ENCODE results near the gene RND3. TPM values are rescaled to one million over a fixed set of nuclear protein-coding genes. Genes with fewer than 3 reads are reported as not detected.

The RND3 gene
- total RNA-seq, 1 donor from 2014 or later = 19.9 TPM

DNA sequence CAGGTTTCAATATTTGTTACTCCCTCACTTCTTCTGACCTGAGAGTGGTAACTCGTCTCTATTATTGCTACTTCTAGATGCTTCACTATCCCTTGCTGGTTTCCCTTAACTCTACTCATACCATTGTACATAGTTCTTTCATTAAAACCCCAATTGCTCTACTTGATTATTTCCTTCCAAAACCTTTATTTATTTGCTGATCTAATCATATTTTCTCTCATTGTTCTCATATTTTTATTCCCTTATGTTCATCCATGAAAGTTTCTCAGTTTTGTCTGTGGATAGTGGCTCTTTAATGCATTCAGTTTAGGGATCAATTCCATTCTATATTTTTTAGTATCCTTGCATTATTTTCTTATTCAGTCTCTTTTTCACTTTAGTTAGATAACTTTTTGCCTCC is 42.1 kb downstream of the RND3 start:
- DNase-seq (ENCODE audit: low read depth in 2 of 2) = no peak

- DNase-seq (ENCODE audit: low read depth in 2 of 2) = no peak
Observed at GRCh38 chr2:150442484-150442883, 45.0 kb downstream of the RND3 start.

GRCh38 chr2:150441784-150442183 is 45.7 kb downstream of the RND3 start:
- DNase-seq (ENCODE audit: low read depth in 2 of 2) = no peak

DNA sequence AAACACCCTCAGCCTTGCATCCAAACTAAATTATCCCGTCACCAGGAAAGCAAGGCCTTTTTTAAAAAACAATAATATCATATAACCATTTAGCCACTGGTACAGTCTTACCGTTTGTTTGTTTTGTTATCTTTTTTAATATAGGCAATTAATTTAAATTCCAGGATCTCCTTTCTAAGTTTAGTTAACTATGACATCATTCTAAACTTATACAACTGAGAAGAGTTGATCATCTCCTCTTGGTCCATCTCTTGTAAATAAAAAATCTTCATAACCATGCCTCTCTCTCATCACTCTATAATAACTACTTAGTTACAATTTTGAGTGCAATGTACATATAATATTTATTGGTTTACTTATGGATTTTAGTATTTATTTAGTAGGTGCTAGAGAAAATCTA is 46.2 kb downstream of the RND3 start:
- no peak for DNase-seq (ENCODE audit: low read depth in 2 of 2)

- no peak for DNase-seq (ENCODE audit: low read depth in 2 of 2)
Observed at GRCh38 chr2:150438654-150439053, 48.8 kb downstream of the RND3 start.

- DNase-seq (ENCODE audit: low read depth in 2 of 2) = no peak
Observed at GRCh38 chr2:150438041-150438440, 49.4 kb downstream of the RND3 start.

GRCh38 chr2:150432312-150432625 is 55.2 kb downstream of the RND3 start:
- DNase-seq (ENCODE audit: low read depth in 2 of 2) = no peak

DNA sequence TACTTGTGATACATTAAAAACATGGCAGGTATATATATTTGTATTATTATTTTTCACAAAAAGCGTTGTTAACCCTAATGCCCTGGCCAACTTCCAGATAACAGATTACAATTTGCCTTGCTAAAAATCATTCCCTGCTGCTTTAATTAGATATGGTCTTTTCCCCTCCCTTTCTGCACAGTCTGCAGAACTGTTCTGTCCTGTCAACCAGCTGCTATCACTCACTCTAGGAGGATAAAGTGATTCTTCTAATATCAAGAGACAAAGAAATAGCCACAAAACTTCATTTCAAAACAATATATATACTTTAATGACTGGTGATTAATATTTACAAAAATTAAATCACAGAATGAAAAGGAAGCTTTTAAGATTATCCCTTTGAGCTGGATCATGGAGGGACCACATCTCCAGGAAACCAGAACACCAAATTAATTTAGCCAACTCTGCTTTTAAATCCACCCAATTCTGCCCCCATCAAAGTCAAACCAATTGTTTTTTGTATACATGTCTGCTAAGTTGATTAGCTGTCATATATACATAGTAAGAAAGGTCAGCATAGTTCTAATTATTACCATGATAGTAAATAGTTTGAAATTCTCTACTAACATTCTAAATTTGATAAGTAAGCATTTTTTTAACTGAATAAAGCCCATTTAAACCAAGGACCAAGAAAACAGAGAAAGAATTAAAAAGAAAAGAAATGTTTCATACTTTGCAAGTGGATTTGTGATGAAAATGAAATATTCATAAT is 55.7 kb downstream of the RND3 start:
- no peak for DNase-seq (ENCODE audit: low read depth in 2 of 2)

GRCh38 chr2:150429384-150429961 is 58.0 kb downstream of the RND3 start:
- DNase-seq (ENCODE audit: low read depth in 2 of 2) = no peak

GRCh38 chr2:150428641-150429040 is 58.8 kb downstream of the RND3 start:
- no peak for DNase-seq (ENCODE audit: low read depth in 2 of 2)

DNA sequence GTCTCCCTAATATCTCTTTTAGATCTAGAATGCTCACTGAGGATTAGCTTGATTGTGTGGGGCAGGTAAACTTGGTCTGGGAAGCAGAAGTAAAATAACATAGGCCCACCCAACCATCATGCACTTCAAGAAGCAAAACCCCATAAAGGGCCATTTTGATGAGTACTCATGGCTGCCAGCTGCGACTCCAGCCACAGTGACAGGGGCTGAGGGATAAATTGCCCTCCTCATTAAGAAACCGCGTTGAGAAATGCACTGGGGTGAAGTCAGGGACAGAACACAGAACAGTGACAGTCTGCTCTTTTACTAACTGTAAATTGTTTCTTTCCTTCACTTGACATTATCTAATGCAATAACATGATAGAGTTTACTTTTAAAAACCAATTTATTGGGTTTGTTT is 60.2 kb downstream of the RND3 start:
- no peak for DNase-seq (ENCODE audit: low read depth in 2 of 2)

DNA sequence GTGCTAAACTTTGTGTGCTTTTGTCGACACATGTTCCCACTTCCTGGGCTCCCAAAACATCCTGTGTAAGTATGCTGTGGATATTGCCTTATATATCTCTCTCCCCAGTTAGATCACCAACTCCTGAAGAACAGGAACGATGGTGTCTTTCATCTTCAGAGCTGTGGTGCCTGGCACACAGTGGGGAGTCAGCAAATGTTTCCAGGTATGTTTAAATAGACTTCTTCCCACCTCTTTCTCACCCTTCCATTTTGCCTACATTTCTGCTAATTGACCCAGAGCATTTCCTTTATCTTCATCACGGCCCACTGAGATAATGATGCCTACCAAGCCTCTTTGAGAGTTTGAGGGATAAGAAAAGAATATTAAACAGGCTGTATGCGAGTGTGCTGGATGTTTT is 60.7 kb downstream of the RND3 start:
- no peak for DNase-seq (ENCODE audit: low read depth in 2 of 2)

- no peak for DNase-seq (ENCODE audit: low read depth in 2 of 2)
Observed at GRCh38 chr2:150426315-150426714, 61.2 kb downstream of the RND3 start.

DNA sequence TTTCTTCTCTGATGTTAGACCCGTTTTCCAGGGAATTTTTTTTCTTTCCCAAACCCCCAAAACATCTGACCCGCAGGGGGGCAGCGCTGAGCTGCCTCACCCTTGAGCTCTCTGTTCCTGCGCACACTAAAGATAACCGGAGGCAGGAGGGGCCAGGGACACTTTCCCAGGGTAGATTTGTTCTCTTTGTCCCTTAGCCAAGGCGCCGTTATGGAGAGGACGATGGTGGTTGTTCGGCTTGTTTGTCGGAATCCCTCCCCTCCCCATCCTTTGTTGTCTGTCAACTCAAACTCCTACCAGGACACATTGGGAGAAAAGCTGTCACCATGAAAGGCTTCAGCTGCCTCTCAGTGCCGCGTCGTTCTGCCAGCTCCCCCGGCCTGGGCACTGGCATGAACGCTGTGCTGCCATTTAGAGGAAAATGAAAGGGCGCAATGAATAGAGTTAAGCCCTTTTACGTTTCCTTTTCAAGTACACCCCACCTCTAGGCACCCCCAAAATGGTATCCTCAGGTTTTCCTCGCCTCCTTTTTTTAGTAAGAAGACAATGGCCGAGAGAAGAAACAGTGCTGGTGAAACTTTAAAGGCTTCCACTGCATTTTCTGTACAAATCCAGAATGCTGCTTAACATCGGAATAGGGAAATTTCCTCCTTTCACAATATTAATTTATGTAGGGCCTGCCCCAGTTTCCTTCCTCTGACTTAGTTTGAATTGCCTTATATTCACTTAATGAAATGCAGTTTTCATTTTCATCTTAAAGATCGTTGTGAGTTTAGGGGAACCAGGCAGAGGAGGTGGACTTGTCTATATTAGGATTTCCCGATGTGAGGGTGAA is 62.1 kb downstream of the RND3 start:
- peak in 1 of 2 donors; percentile 44 for DNase-seq (ENCODE audit: low read depth in 2 of 2)

DNA sequence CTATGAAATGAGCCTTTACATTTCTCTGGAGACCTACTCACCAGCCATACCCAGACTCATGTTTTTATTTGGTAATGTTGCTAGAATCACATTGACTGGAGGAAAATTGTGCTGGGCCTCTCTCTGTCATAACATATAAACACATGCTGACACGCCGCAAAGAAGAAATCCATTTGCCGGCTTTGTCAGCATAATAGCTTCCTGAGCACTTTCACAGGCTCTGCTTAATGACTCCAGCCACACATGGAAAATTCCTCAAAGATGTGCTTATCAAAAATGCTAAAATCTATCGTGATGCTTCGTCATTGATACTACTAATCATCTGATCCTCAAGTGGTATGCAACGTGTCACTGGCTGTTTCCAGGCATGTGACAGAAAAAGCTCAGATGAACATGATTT is 63.1 kb downstream of the RND3 start:
- peak in 1 of 2 donors; percentile 47 for DNase-seq (ENCODE audit: low read depth in 2 of 2)

DNA sequence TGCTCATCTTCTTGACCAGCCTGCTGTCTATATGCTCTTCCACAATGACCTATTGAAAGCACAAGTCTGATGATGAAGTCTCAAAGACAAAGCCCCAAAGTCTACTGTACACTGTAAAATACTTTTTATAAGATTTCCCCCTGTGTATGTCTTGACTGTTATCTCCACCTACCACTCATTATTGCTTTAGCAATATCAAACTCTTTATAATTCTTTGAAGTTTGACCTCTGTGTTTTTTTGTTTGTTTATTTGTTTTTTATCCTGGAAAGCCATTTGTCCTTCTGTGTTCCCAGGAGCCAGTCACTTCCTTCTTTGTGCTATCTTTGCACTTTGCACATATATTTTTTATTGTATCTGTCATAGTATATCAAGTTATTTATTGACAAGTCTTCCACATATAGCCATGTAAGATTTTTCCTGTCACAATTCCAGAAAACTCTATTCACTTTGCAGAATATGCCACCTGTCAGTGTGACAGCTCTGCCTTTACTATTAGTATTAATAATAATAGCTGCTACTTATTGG is 66.3 kb downstream of the RND3 start:
- no peak for DNase-seq (ENCODE audit: low read depth in 2 of 2)

DNA sequence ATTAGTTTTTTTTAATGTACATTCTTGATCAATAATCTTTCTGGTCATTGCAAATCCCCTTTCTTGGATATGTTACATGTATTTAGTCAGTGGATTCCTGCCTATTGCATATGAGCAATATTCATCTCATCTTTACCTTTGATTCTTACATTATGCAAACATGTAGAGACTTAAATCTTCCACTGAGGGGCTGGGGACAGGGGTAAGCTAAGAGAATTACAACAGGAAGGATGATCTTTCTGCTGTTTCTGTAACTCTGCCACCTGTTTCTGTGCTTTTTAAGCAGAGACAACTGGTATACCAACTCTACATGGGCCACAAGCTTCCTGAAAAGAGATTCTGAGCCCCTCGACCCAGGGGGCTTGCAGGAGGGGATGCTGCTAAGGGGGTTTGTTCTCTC is 68.6 kb downstream of the RND3 start:
- DNase-seq (ENCODE audit: low read depth in 2 of 2) = no peak

All from dermis microvascular lymphatic vessel endothelial cell (primary cell).